T-helper 22 cell (primary cell): Measurements from ENCODE around the gene GNG10.
"Not testable (repeated sequence)": the region's sequence is repeated elsewhere in the genome, so short reads cannot be mapped to it uniquely, and the experiment has no call there.

Experiments
- DNase-seq: peaks from one replicate; pipeline ENCODE4 v3.0.0-alpha.2; 2020; ENCODE audit warnings: low read depth

Gene GNG10

GRCh38 chr9:111661150-111661801, at the start of gene GNG10:
Gene GNG10, plus strand, starts transcription at chr9:111661605. Its CDS starts 30 bp downstream, at chr9:111661635.
- peak; percentile 52 for DNase-seq

DNA sequence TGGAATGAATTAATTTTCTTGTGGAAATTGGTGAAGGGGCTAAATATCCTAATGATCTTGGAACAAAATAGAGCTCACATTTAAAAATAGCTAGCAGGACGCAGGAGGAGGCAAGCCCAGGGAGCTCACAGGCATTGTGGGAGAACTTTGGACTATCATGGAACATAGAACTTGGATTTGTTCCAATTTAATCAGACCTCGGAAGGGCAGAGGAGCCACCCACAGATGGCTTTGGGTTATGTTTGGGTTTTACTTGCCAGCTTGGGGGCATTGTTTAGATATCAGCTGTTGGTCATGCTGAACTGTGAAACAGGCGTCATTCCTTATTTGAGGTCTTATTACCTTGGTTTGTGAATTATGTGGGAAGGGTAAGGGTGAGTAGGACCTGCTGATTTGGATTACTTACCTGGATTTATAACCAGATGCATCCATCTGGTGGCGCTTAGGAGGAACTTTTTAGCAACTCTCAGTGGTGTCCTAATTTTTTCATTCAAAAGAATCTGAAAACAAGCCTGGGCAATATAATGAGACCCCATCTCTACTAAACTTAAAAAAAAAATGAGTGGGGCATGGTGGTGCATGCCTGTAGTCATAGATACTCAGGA, 47.9 kb upstream of the GNG10 start:
- DNase-seq: no peak

DNA sequence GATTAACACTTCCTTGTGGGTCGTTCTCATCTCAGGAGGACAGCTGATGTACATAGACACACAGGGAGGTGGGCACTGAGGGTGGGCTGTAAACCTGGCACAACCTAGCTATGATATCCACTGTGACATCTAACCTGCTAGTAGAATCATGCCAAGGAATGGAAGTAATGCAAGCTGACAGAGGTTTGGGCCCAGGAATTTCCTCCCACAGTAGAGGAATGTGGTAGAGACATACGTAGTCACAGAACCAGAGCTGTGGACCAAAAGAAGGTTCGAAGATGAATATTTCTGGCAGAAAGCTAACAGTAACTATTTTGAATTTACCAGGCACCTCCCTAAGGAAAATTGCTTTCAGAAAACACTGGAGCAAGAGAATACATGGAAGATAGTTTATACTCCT, 45.5 kb upstream of the GNG10 start:
- no peak for DNase-seq

- not testable (repeated sequence) for DNase-seq
These were observed 44.1 kb upstream of the GNG10 start for GRCh38 chr9:111617349-111617748.

GRCh38 chr9:111621895-111622480, 39.4 kb upstream of the GNG10 start:
- DNase-seq: no peak

- no peak for DNase-seq
These were observed 38.8 kb upstream of the GNG10 start for GRCh38 chr9:111622626-111623025.

DNA sequence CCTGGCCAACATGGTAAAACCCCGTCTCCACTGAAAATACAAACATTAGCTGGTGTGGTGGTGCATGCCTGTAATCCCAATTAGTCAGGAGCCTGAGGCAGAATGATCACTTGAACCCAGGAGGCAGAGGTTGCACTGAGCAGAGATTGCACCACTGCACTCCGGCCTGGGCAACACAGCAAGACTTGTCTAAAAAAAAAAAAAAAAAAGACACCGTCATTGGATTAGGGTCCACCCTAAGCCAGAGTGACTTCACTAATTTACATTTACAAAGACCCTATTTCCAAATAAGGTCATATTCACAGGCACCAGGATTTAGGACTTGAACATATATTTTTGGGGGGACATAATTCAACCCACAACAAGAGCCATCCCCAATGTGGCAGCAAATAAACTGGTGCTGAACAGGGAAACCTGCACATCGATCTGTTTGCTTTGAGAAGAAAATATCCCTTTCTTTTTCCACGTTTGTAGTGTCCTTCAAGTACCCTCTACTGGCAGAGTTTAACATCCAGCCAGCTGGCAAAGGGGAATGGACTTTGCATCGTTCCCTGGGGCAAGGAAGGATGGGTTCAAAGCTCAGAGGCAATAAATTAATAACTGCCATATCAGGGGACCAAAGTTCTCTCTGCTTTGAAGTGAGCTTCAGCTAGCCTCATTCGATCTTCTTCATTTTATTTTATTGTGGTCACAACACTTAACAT, 34.0 kb upstream of the GNG10 start:
- DNase-seq: no peak

GRCh38 chr9:111628411-111628810, 33.0 kb upstream of the GNG10 start:
- no peak for DNase-seq

GRCh38 chr9:111630182-111630963, 31.0 kb upstream of the GNG10 start:
- no peak for DNase-seq

DNA sequence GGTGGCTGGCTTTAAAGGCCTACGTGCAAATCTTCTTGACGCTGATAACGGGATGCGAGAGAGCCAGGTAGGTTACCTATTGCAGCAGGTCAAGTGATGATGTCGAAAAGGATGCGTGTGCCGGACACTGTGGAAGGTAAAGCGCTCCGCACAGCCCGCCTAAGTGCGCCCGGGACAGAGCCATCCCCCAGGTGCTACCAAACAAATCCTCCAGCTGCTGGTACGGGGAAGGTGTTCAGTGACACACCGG, 30.5 kb upstream of the GNG10 start:
- DNase-seq: no peak

DNA sequence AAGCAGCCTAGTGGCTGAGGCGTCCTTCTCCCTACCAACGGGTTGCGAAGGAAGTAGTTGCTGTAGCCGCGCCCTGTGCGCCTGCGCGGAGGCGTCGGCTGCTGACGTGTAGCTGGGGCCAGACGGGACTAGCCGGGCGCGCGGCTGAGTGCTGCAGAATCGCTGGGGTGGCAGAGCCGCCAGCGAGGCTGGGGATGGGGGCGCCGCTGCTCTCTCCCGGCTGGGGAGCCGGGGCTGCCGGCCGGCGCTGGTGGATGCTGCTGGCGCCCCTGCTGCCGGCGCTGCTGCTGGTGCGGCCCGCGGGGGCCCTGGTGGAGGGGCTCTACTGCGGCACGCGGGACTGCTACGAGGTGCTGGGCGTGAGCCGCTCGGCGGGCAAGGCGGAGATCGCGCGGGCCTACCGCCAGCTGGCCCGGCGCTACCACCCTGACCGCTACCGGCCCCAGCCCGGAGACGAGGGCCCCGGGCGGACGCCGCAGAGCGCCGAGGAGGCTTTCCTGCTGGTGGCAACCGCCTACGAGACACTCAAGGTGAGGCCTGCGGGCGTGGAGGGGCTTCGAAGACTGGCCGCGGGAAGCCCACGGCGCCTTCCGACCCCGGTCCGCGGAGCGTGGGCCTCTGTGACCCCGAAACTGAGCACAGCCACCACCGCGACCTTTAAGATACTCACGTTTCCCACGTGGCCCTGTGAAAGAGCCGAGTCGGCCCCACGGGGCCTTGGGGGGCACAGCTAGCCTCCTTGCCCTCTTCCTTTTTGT, 30.0 kb upstream of the GNG10 start, which contains the start of gene DNAJC25:
Gene DNAJC25 (plus strand): TSS at position 121 of the 758 bp plus-strand sequence. CDS start 74 bp downstream, at position 195.
- DNase-seq: peak; percentile 96

- DNase-seq: no peak
These were observed 29.3 kb upstream of the GNG10 start for GRCh38 chr9:111632060-111632459.

DNA sequence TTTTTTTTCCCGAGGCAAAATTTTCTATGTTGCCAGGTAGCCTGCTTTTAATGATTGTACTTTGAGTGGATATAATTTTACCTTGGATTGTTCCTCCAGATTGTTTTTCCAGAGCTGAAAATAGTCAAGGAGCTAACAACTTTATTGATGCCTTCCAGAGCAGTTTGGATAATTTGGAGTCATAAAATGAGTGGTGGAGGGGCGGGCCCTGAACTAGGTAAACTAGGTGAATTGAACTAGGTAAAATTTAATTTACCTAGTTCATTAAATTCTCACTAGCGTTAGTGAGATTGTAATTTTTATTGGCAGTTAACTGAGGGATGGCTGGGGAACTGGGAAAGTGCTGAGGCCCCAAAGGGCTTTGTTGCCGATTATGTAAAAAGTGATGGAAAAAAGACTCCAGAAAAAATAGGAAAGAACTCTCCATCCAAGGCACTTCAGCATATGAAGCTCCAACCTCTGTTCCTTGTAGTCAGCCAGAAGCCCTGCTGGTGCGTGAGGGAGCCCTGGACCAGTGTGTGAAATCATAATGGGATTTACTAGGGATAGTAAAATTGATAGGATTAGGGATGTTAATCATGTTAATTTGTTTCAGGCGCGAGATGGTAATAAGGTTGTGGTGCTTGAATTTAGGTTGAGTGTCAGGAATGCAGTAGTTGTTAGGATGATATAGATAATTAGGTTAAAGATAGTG, 28.6 kb upstream of the GNG10 start:
- DNase-seq: no peak

DNA sequence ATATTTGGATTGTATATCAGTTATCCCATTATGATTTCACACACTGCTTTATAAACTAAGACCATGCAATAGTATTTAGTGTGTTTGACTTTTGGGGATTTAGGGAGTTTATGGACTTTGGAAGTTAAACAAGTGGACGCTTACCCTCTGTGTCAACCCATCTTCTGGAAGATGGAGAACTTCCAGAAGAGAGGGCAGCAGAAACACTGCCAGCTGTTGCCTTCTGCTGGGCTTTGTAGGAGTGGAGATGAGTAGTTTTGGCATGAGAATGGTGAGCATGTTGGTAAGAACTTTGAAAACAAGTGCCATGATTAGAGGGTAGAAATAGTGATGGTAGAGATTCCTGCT, 28.0 kb upstream of the GNG10 start:
- no peak for DNase-seq

DNA sequence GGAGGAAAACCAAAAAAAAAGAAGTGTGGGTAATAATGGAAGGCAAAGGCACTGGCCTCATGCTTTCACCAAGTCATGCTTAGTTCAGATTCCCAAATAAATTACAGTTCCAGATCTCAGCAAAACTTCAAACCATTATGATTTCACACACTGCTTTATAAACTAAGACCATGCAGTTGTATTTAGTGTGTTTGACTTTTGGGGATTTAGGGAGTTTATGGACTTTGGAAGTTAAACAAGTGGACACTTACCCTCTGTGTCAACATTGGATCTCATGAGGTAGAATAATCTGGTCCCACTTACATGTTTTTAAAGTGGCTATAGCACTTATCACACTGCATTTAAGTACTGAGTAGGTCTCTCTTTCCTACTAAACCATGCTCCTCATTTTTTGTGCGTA, 26.5 kb upstream of the GNG10 start:
- no peak for DNase-seq

DNA sequence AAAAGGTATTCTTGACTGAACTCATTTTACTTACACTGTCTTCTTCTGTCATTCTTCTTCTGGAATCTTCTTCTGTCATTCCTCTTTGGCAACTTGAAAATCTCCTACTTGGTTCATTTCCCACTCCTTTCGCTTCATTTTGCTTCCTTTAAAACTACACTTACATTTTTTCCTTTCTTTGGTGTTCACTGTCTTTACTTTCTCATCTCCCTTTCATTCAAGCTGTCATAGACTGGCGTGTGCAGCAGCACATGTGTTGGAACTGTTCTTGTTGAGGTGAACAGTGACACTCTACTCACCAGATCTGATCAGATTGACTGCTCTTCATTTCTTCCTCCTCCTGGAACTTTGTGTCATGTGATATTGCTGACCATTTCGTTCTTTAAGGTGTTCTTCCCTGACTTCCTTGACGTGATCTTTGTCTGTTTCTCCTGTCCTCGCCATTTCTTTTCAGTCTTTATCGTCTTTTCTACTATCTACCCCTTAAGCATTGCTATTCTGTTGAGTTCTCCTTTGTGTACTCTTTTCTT, 23.9 kb upstream of the GNG10 start:
- DNase-seq: no peak

- DNase-seq: no peak
These were observed 17.1 kb upstream of the GNG10 start for GRCh38 chr9:111644195-111644772.

DNA sequence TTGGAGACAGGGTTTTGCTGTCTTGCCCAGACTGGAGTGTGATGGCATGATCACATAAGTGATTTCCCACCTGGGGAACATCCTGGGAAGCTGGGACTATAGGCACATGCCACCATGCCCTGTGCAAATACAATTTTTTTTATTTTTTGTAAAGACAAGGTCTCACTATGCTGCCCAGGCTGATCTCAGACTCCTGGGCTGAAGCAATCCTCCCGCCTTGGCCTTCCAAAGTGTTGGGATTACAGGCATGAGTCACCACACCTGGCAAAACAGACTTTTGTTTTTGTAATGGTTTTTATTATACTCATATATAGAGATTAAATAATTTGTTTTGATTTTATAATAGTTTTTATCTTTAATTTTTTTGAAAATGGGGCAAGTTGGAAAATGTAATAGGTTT, 15.6 kb upstream of the GNG10 start:
- no peak for DNase-seq

- no peak for DNase-seq
These were observed 15.0 kb upstream of the GNG10 start for GRCh38 chr9:111646417-111646816.

DNA sequence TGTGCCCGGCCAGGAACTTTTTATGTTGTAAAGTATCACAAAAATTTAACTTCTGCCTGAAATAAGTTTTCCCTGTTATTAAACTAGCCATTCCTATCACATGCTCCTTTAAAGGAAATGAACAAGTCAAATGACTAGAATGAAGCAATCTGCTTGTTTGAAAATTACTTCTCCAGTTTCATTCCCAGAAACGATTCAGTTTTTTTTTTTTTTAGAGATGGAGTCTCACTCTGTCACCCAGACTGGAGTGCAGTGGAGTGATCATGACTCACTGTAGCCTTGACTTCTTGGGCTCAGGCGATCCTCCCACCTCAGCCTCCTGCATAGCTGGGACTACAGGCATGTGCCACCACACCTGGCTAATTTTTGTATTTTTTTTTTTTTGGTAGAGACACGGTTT, 13.3 kb upstream of the GNG10 start:
- no peak for DNase-seq

- no peak for DNase-seq
These were observed 12.4 kb upstream of the GNG10 start for GRCh38 chr9:111649016-111649415.
